Measurements from ENCODE around the gene MDFI.
"Not testable (repeated sequence)": the region's sequence is repeated elsewhere in the genome, so short reads cannot be mapped to it uniquely, and the experiment has no call there.

MDFI gene

GRCh38 chr6:41619193-41619592, 19.1 kb upstream of the MDFI start:
- not testable (repeated sequence) for H3K4me1 ChIP-seq (ENCODE audit: control insufficient read depth in 2 of 2, insufficient read depth in 2 of 2, low read length in 2 of 2); H3K36me3 ChIP-seq (ENCODE audit: control insufficient read depth in 2 of 2, insufficient read depth in 2 of 2, low read length in 2 of 2); H3K27ac ChIP-seq (ENCODE audit: low read depth in 2 of 2, low read length in 2 of 2); H3K9me3 ChIP-seq (ENCODE audit: control insufficient read depth in 2 of 2, low read length in 2 of 2); H3K9ac ChIP-seq (ENCODE audit: low read depth in 1 of 2, low read length in 2 of 2); H3K27me3 ChIP-seq (ENCODE audit: control insufficient read depth in 2 of 2, insufficient read depth in 2 of 2, low read length in 2 of 2); H3K4me3 ChIP-seq (ENCODE audit: low read length in 2 of 2)

GRCh38 chr6:41621367-41621766, 16.9 kb upstream of the MDFI start:
- H3K4me1 ChIP-seq (ENCODE audit: control insufficient read depth in 2 of 2, insufficient read depth in 2 of 2, low read length in 2 of 2) = peaks cover 5% of the 10 kb centered on the region in 2 donors
- H3K9ac ChIP-seq (ENCODE audit: low read depth in 1 of 2, low read length in 2 of 2) = no peak overlapping the region
- H3K9me3 ChIP-seq (ENCODE audit: control insufficient read depth in 2 of 2, low read length in 2 of 2) = no peaks in the 10 kb centered on the region
- no peaks in the 10 kb centered on the region for H3K27me3 ChIP-seq (ENCODE audit: control insufficient read depth in 2 of 2, insufficient read depth in 2 of 2, low read length in 2 of 2)
- no peak overlapping the region for H3K27ac ChIP-seq (ENCODE audit: low read depth in 2 of 2, low read length in 2 of 2)
- H3K4me3 ChIP-seq (ENCODE audit: low read length in 2 of 2) = no peak overlapping the region
- H3K36me3 ChIP-seq (ENCODE audit: control insufficient read depth in 2 of 2, insufficient read depth in 2 of 2, low read length in 2 of 2) = no peaks in the 10 kb centered on the region

GRCh38 chr6:41621802-41622201, 16.5 kb upstream of the MDFI start:
- Histone ChIP-seq H3K9ac (ENCODE audit: low read depth in 1 of 2, low read length in 2 of 2) (no peak overlapping the region), H3K36me3 (ENCODE audit: control insufficient read depth in 2 of 2, insufficient read depth in 2 of 2, low read length in 2 of 2) (no peaks in the 10 kb centered on the region), H3K4me1 (ENCODE audit: control insufficient read depth in 2 of 2, insufficient read depth in 2 of 2, low read length in 2 of 2) (peaks cover 5% of the 10 kb centered on the region in 2 donors), H3K4me3 (ENCODE audit: low read length in 2 of 2) (no peak overlapping the region), H3K27me3 (ENCODE audit: control insufficient read depth in 2 of 2, insufficient read depth in 2 of 2, low read length in 2 of 2) (no peaks in the 10 kb centered on the region), H3K27ac (ENCODE audit: low read depth in 2 of 2, low read length in 2 of 2) (no peak overlapping the region), H3K9me3 (ENCODE audit: control insufficient read depth in 2 of 2, low read length in 2 of 2) (no peaks in the 10 kb centered on the region)

GRCh38 chr6:41622206-41622988, 15.9 kb upstream of the MDFI start:
- H3K36me3 ChIP-seq (ENCODE audit: control insufficient read depth in 2 of 2, insufficient read depth in 2 of 2, low read length in 2 of 2) = no peaks in the 10 kb centered on the region
- H3K4me3 ChIP-seq (ENCODE audit: low read length in 2 of 2) = no peak overlapping the region
- H3K9me3 ChIP-seq (ENCODE audit: control insufficient read depth in 2 of 2, low read length in 2 of 2) = no peaks in the 10 kb centered on the region
- H3K27me3 ChIP-seq (ENCODE audit: control insufficient read depth in 2 of 2, insufficient read depth in 2 of 2, low read length in 2 of 2) = no peaks in the 10 kb centered on the region
- H3K4me1 ChIP-seq (ENCODE audit: control insufficient read depth in 2 of 2, insufficient read depth in 2 of 2, low read length in 2 of 2) = peaks cover 5% of the 10 kb centered on the region in 2 donors
- no peak overlapping the region for H3K9ac ChIP-seq (ENCODE audit: low read depth in 1 of 2, low read length in 2 of 2)
- no peak overlapping the region for H3K27ac ChIP-seq (ENCODE audit: low read depth in 2 of 2, low read length in 2 of 2)

- Histone ChIP-seq H3K4me3 (ENCODE audit: low read length in 2 of 2) (no peak overlapping the region), H3K36me3 (ENCODE audit: control insufficient read depth in 2 of 2, insufficient read depth in 2 of 2, low read length in 2 of 2) (no peaks in the 10 kb centered on the region), H3K27me3 (ENCODE audit: control insufficient read depth in 2 of 2, insufficient read depth in 2 of 2, low read length in 2 of 2) (no peaks in the 10 kb centered on the region), H3K9ac (ENCODE audit: low read depth in 1 of 2, low read length in 2 of 2) (no peak overlapping the region), H3K4me1 (ENCODE audit: control insufficient read depth in 2 of 2, insufficient read depth in 2 of 2, low read length in 2 of 2) (peaks cover 5% of the 10 kb centered on the region in 2 donors), H3K27ac (ENCODE audit: low read depth in 2 of 2, low read length in 2 of 2) (no peak overlapping the region), H3K9me3 (ENCODE audit: control insufficient read depth in 2 of 2, low read length in 2 of 2) (no peaks in the 10 kb centered on the region)
Observed at GRCh38 chr6:41623330-41623729, 14.9 kb upstream of the MDFI start.

- H3K27ac ChIP-seq (ENCODE audit: low read depth in 2 of 2, low read length in 2 of 2) = no peak overlapping the region
- H3K4me3 ChIP-seq (ENCODE audit: low read length in 2 of 2) = no peak overlapping the region
- H3K4me1 ChIP-seq (ENCODE audit: control insufficient read depth in 2 of 2, insufficient read depth in 2 of 2, low read length in 2 of 2) = peaks cover 5% of the 10 kb centered on the region in 2 donors
- H3K9ac ChIP-seq (ENCODE audit: low read depth in 1 of 2, low read length in 2 of 2) = no peak overlapping the region
- no peaks in the 10 kb centered on the region for H3K36me3 ChIP-seq (ENCODE audit: control insufficient read depth in 2 of 2, insufficient read depth in 2 of 2, low read length in 2 of 2)
- no peaks in the 10 kb centered on the region for H3K27me3 ChIP-seq (ENCODE audit: control insufficient read depth in 2 of 2, insufficient read depth in 2 of 2, low read length in 2 of 2)
- no peaks in the 10 kb centered on the region for H3K9me3 ChIP-seq (ENCODE audit: control insufficient read depth in 2 of 2, low read length in 2 of 2)
Observed at GRCh38 chr6:41624621-41625380, 13.5 kb upstream of the MDFI start.

GRCh38 chr6:41625442-41625841, 12.8 kb upstream of the MDFI start:
- Histone ChIP-seq H3K4me3 (ENCODE audit: low read length in 2 of 2) (no peak overlapping the region), H3K27me3 (ENCODE audit: control insufficient read depth in 2 of 2, insufficient read depth in 2 of 2, low read length in 2 of 2) (no peaks in the 10 kb centered on the region)

GRCh38 chr6:41626022-41626421, 12.2 kb upstream of the MDFI start:
- H3K9ac ChIP-seq (ENCODE audit: low read depth in 1 of 2, low read length in 2 of 2) = no peak overlapping the region
- no peaks in the 10 kb centered on the region for H3K9me3 ChIP-seq (ENCODE audit: control insufficient read depth in 2 of 2, low read length in 2 of 2)
- H3K27ac ChIP-seq (ENCODE audit: low read depth in 2 of 2, low read length in 2 of 2) = no peak overlapping the region
- no peaks in the 10 kb centered on the region for H3K36me3 ChIP-seq (ENCODE audit: control insufficient read depth in 2 of 2, insufficient read depth in 2 of 2, low read length in 2 of 2)
- H3K27me3 ChIP-seq (ENCODE audit: control insufficient read depth in 2 of 2, insufficient read depth in 2 of 2, low read length in 2 of 2) = no peaks in the 10 kb centered on the region
- H3K4me3 ChIP-seq (ENCODE audit: low read length in 2 of 2) = no peak overlapping the region
- H3K4me1 ChIP-seq (ENCODE audit: control insufficient read depth in 2 of 2, insufficient read depth in 2 of 2, low read length in 2 of 2) = peaks cover 5% of the 10 kb centered on the region in 2 donors

More at GRCh38 chr6:41625442-41625841, 12.8 kb upstream of the MDFI start:
- Histone ChIP-seq H3K9me3 (ENCODE audit: control insufficient read depth in 2 of 2, low read length in 2 of 2) (no peaks in the 10 kb centered on the region), H3K27ac (ENCODE audit: low read depth in 2 of 2, low read length in 2 of 2) (no peak overlapping the region), H3K36me3 (ENCODE audit: control insufficient read depth in 2 of 2, insufficient read depth in 2 of 2, low read length in 2 of 2) (no peaks in the 10 kb centered on the region), H3K4me1 (ENCODE audit: control insufficient read depth in 2 of 2, insufficient read depth in 2 of 2, low read length in 2 of 2) (peaks cover 5% of the 10 kb centered on the region in 2 donors), H3K9ac (ENCODE audit: low read depth in 1 of 2, low read length in 2 of 2) (no peak overlapping the region)

- H3K9me3 ChIP-seq (ENCODE audit: control insufficient read depth in 2 of 2, low read length in 2 of 2) = no peaks in the 10 kb centered on the region
Observed at GRCh38 chr6:41626917-41627316, 11.4 kb upstream of the MDFI start.

GRCh38 chr6:41629128-41629527, 9.1 kb upstream of the MDFI start:
- H3K4me1 ChIP-seq (ENCODE audit: control insufficient read depth in 2 of 2, insufficient read depth in 2 of 2, low read length in 2 of 2) = peaks cover 5% of the 10 kb centered on the region in 2 donors
- no peak overlapping the region for H3K4me3 ChIP-seq (ENCODE audit: low read length in 2 of 2)
- no peak overlapping the region for H3K27ac ChIP-seq (ENCODE audit: low read depth in 2 of 2, low read length in 2 of 2)
- H3K9ac ChIP-seq (ENCODE audit: low read depth in 1 of 2, low read length in 2 of 2) = no peak overlapping the region
- H3K27me3 ChIP-seq (ENCODE audit: control insufficient read depth in 2 of 2, insufficient read depth in 2 of 2, low read length in 2 of 2) = peaks cover 0 to 2% of the 10 kb centered on the region in 2 donors
- H3K9me3 ChIP-seq (ENCODE audit: control insufficient read depth in 2 of 2, low read length in 2 of 2) = no peaks in the 10 kb centered on the region
- no peaks in the 10 kb centered on the region for H3K36me3 ChIP-seq (ENCODE audit: control insufficient read depth in 2 of 2, insufficient read depth in 2 of 2, low read length in 2 of 2)

More at GRCh38 chr6:41626917-41627316, 11.4 kb upstream of the MDFI start:
- H3K27ac ChIP-seq (ENCODE audit: low read depth in 2 of 2, low read length in 2 of 2) = no peak overlapping the region
- H3K4me1 ChIP-seq (ENCODE audit: control insufficient read depth in 2 of 2, insufficient read depth in 2 of 2, low read length in 2 of 2) = peaks cover 5% of the 10 kb centered on the region in 2 donors
- H3K36me3 ChIP-seq (ENCODE audit: control insufficient read depth in 2 of 2, insufficient read depth in 2 of 2, low read length in 2 of 2) = no peaks in the 10 kb centered on the region
- H3K27me3 ChIP-seq (ENCODE audit: control insufficient read depth in 2 of 2, insufficient read depth in 2 of 2, low read length in 2 of 2) = no peaks in the 10 kb centered on the region
- no peak overlapping the region for H3K9ac ChIP-seq (ENCODE audit: low read depth in 1 of 2, low read length in 2 of 2)
- H3K4me3 ChIP-seq (ENCODE audit: low read length in 2 of 2) = no peak overlapping the region

All from mucosa of rectum (tissue), 2 donors.